HEK293 (cell line): Measurements from ENCODE around the gene ADGRF4.

Experiments
- CTCF ChIA-PET: fragments of 350-600 bp; formaldehyde crosslinking; extraction: SDS; loops from one replicate; lab custom pipeline; 2021; ENCODE audit warnings: antibody characterized with exemption; lab: Yijun Ruan, JAX
- POLR2A ChIA-PET: fragments of 300-600 bp; formaldehyde crosslinking; extraction: SDS; loops from one replicate; lab custom pipeline; 2020; ENCODE audit warnings: antibody characterized with exemption, inconsistent platforms; lab: Yijun Ruan, JAX
- H3K27ac ChIP-seq: fragments of 200-500 bp; sonication (Bioruptor generic); 2 replicates; pipeline ENCODE4 v1.5.1; 2014; ENCODE audit warnings: low read depth, low read length, control low read depth, inconsistent platforms; ENCODE audit errors: extremely low read depth
- H3K36me3 ChIP-seq, 2 experiments: fragments of 200-500 bp in 1 of 2; sonication (Bioruptor generic) in 1 of 2; 1 replicate in 1 of 2; 2 replicates in 1 of 2; pipeline ENCODE4 v1.5.1; 2014 to 2017; ENCODE audit warnings: inconsistent platforms in 2 of 2, low read length in 2 of 2; ENCODE audit not compliant: control insufficient read depth in 2 of 2, insufficient read depth in 1 of 2
- H3K4me1 ChIP-seq: fragments of 200-500 bp; sonication (Bioruptor generic); 2 replicates; pipeline ENCODE4 v1.5.1; 2014; ENCODE audit warnings: mild to moderate bottlenecking, low read length, inconsistent platforms; ENCODE audit not compliant: control insufficient read depth, insufficient read depth
- H3K4me3 ChIP-seq: 2 replicates; pipeline ENCODE4 v1.5.1; 2011; ENCODE audit warnings: low read depth, mild to moderate bottlenecking, control low read depth, low read length, moderate library complexity
- H3K9me3 ChIP-seq: fragments of 200-500 bp; sonication (Bioruptor generic); 2 replicates; pipeline ENCODE4 v1.5.1; 2014; ENCODE audit warnings: low read depth, low read length, inconsistent platforms; ENCODE audit not compliant: control insufficient read depth, insufficient read depth
- GFI1B ChIP-seq: fragments of 450-650 bp; formaldehyde crosslinking; IDR thresholded peaks from 2 replicates; pipeline ENCODE4 v1.5.1; 2016; ENCODE audit warnings: missing biosample characterization, missing genetic modification characterization
- IKZF3 ChIP-seq: fragments of 450-650 bp; IDR thresholded peaks from 2 replicates; pipeline ENCODE4 v1.5.0; 2018; ENCODE audit warnings: missing biosample characterization, mild to moderate bottlenecking, missing genetic modification characterization, moderate library complexity
- KLF10 ChIP-seq: fragments of 450-650 bp; IDR thresholded peaks from 2 replicates; pipeline ENCODE4 v1.5.1; 2018; ENCODE audit warnings: missing biosample characterization, mild to moderate bottlenecking, missing genetic modification characterization
- YY1 ChIP-seq: fragments of 450-650 bp; formaldehyde crosslinking; IDR thresholded peaks from 2 replicates; pipeline ENCODE4 v1.5.1; 2018; ENCODE audit warnings: missing biosample characterization, missing genetic modification characterization
- ZBTB17 ChIP-seq: fragments of 450-650 bp; formaldehyde crosslinking; IDR thresholded peaks from 2 replicates; pipeline ENCODE4 v1.5.1; 2016; ENCODE audit warnings: missing biosample characterization, missing genetic modification characterization
- ZBTB21 ChIP-seq: fragments of 450-650 bp; formaldehyde crosslinking; IDR thresholded peaks from 2 replicates; pipeline ENCODE4 v1.5.1; 2017; ENCODE audit warnings: missing biosample characterization, missing genetic modification characterization
- ZBTB7A ChIP-seq: fragments of 450-650 bp; formaldehyde crosslinking; IDR thresholded peaks from 2 replicates; pipeline ENCODE4 v1.5.1; 2016; ENCODE audit warnings: low read depth, missing biosample characterization, missing genetic modification characterization
- ZEB2 ChIP-seq: fragments of 450-650 bp; formaldehyde crosslinking; IDR thresholded peaks from 2 replicates; pipeline ENCODE4 v1.5.1; 2016; ENCODE audit warnings: missing biosample characterization, missing genetic modification characterization
- ZFHX2 ChIP-seq: fragments of 450-650 bp; formaldehyde crosslinking; conservative IDR thresholded peaks from 2 replicates; pipeline ENCODE4 v1.5.1; 2016; ENCODE audit warnings: missing biosample characterization, missing genetic modification characterization
- ZFP3 ChIP-seq: fragments of 450-650 bp; formaldehyde crosslinking; IDR thresholded peaks from 2 replicates; pipeline ENCODE4 v1.5.1; 2016; ENCODE audit warnings: low read depth, missing biosample characterization, missing genetic modification characterization
- ZFP37 ChIP-seq: fragments of 450-650 bp; formaldehyde crosslinking; IDR thresholded peaks from 2 replicates; pipeline ENCODE4 v1.5.1; 2016; ENCODE audit warnings: missing biosample characterization, missing genetic modification characterization
- ZFP41 ChIP-seq: fragments of 450-650 bp; formaldehyde crosslinking; IDR thresholded peaks from 2 replicates; pipeline ENCODE4 v1.5.1; 2016; ENCODE audit warnings: missing biosample characterization, missing genetic modification characterization, borderline replicate concordance
- ZNF10 ChIP-seq: fragments of 450-650 bp; formaldehyde crosslinking; IDR thresholded peaks from 2 replicates; pipeline ENCODE4 v1.5.1; 2017; ENCODE audit warnings: missing biosample characterization, missing genetic modification characterization
- ZNF112 ChIP-seq: fragments of 450-650 bp; formaldehyde crosslinking; IDR thresholded peaks from 2 replicates; pipeline ENCODE4 v1.5.0; 2017; ENCODE audit warnings: missing biosample characterization, missing genetic modification characterization
- ZNF202 ChIP-seq: fragments of 450-650 bp; formaldehyde crosslinking; IDR thresholded peaks from 2 replicates; pipeline ENCODE4 v1.5.1; 2016; ENCODE audit warnings: missing biosample characterization, missing genetic modification characterization, borderline replicate concordance
- ZNF248 ChIP-seq: fragments of 450-650 bp; formaldehyde crosslinking; IDR thresholded peaks from 2 replicates; pipeline ENCODE4 v1.5.1; 2017; ENCODE audit warnings: missing biosample characterization, missing genetic modification characterization
- ZNF266 ChIP-seq: fragments of 450-650 bp; formaldehyde crosslinking; IDR thresholded peaks from 2 replicates; pipeline ENCODE4 v1.5.1; 2016; ENCODE audit warnings: missing biosample characterization, missing genetic modification characterization, low read depth
- ZNF280C ChIP-seq: fragments of 450-650 bp; formaldehyde crosslinking; IDR thresholded peaks from 2 replicates; pipeline ENCODE4 v1.5.1; 2016; ENCODE audit warnings: missing biosample characterization, missing genetic modification characterization
- ZNF398 ChIP-seq: fragments of 450-650 bp; formaldehyde crosslinking; IDR thresholded peaks from 2 replicates; pipeline ENCODE4 v1.5.1; 2017; ENCODE audit warnings: missing biosample characterization, missing genetic modification characterization
- ZNF449 ChIP-seq: fragments of 450-650 bp; formaldehyde crosslinking; IDR thresholded peaks from 2 replicates; pipeline ENCODE4 v1.5.1; 2017; ENCODE audit warnings: missing biosample characterization, mild to moderate bottlenecking, missing genetic modification characterization, moderate library complexity
- ZNF501 ChIP-seq: fragments of 450-650 bp; formaldehyde crosslinking; IDR thresholded peaks from 2 replicates; pipeline ENCODE4 v1.5.1; 2016; ENCODE audit warnings: missing biosample characterization, missing genetic modification characterization
- ZNF548 ChIP-seq: fragments of 450-650 bp; formaldehyde crosslinking; IDR thresholded peaks from 2 replicates; pipeline ENCODE4 v1.5.1; 2016; ENCODE audit warnings: missing biosample characterization, missing genetic modification characterization
- ZNF626 ChIP-seq: fragments of 450-650 bp; sonication (Bioruptor Pico); formaldehyde crosslinking; IDR thresholded peaks from 2 replicates; pipeline ENCODE4 v1.5.1; 2018; ENCODE audit warnings: missing biosample characterization, missing genetic modification characterization, inconsistent platforms
- ZNF701 ChIP-seq: fragments of 450-650 bp; formaldehyde crosslinking; IDR thresholded peaks from 2 replicates; pipeline ENCODE4 v1.5.1; 2016; ENCODE audit warnings: missing biosample characterization, missing genetic modification characterization
- ZSCAN23 ChIP-seq: fragments of 450-650 bp; formaldehyde crosslinking; IDR thresholded peaks from 2 replicates; pipeline ENCODE4 v1.5.1; 2016; ENCODE audit warnings: missing biosample characterization, missing genetic modification characterization

ADGRF4 gene

DNA sequence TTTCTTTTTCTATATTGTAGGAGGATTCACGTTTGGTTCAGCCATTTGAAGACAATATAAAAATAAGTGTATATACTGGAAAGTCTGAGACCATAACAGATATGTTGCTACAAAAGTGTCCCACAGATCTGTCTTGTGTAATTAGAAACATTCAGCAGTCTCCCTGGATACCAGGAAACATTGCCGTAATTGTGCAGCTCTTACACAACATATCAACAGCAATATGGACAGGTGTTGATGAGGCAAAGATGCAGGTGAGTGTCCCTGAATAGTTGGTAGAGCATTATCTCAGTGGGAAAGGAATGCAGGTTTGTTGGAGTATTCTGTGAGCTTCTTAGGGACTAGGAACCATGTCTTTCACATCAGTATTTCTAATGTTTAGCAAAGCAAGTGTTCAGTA lies 18.3 kb upstream of the ADGRF4 start:
- H3K4me3 ChIP-seq, result no peak overlapping the region
- H3K36me3 ChIP-seq, result no peaks in the 10 kb centered on the region
- TF ChIP-seq ZFP37 (tag by site-specific recombination) (no peak), YY1 (no peak), GFI1B (tag by site-specific recombination) (no peak), KLF10 (tag by site-specific recombination) (no peak), ZBTB7A (tag by site-specific recombination) (no peak), ZNF701 (no peak), ZNF398 (tag by site-specific recombination) (no peak), ZFP41 (tag by site-specific recombination) (no peak), ZNF626 (tag by site-specific recombination) (no peak), ZNF202 (tag by site-specific recombination) (no peak), ZNF248 (tag by site-specific recombination) (no peak), ZBTB17 (no peak), IKZF3 (tag by site-specific recombination) (no peak), ZNF548 (no peak), ZBTB21 (tag by site-specific recombination) (no peak)
- TF ChIP-seq, all 188 proteins: peak for 0
- no peaks in the 10 kb centered on the region for H3K4me1 ChIP-seq
- no peak overlapping the region for H3K27ac ChIP-seq
- ChIA-PET POLR2A (no interaction called here), CTCF (no interaction called here)
- no peaks in the 10 kb centered on the region for H3K9me3 ChIP-seq

GRCh38 chr6:47680724-47681123 lies 17.7 kb upstream of the ADGRF4 start:
- Histone ChIP-seq H3K36me3 (no peaks in the 10 kb centered on the region), H3K9me3 (no peaks in the 10 kb centered on the region), H3K4me3 (no peak overlapping the region), H3K4me1 (no peaks in the 10 kb centered on the region), H3K27ac (no peak overlapping the region)
- CTCF ChIA-PET, result no interaction called here
- TF ChIP-seq ZNF280C (tag by site-specific recombination), result no peak
- no peak for TF ChIP-seq ZNF449 (tag by site-specific recombination)
- TF ChIP-seq ZFHX2 (tag by site-specific recombination), result no peak
- no peak for TF ChIP-seq ZEB2 (tag by site-specific recombination)
- no peak for TF ChIP-seq ZNF10 (tag by site-specific recombination)
- TF ChIP-seq ZSCAN23 (tag by site-specific recombination), result no peak
- TF ChIP-seq ZNF112 (tag by site-specific recombination), result no peak
- TF ChIP-seq ZNF501 (tag by site-specific recombination), result no peak
- TF ChIP-seq ZFP3 (tag by site-specific recombination), result no peak
- no peak for TF ChIP-seq ZNF266 (tag by site-specific recombination)
- POLR2A ChIA-PET, result no interaction called here
